ENCODE measurements around the gene ZNF423. TPM values are rescaled to one million over a fixed set of nuclear protein-coding genes. Genes with fewer than 3 reads are reported as not detected.

Gene ZNF423
- polyA plus RNA-seq, 3 donors: 24.8 to 33.2 (median 25.8) TPM

DNA sequence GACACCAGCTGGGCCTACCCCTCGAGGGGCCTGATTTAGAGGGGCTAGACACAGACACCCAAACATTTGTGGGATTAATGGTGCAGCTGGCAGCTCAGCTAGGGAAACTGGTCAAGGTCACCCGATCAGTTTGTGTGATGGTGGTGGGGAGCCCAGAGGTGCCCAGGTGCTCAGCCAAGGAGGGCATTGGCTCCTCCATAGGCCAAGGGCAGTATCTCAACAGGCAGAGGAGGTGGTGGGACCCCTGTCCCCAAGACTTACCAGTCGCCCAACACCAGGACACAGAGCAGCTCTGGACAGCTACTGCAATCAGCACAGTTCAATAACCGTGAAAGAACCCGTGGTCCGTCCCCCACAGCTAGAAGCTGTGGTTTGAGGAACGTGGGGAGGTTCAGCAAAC is 361.4 kb downstream of the ZNF423 start:
- no peak for DNase-seq (ENCODE audit: extremely low read depth in 1 of 11, low read depth in 9 of 11, low spot score in 4 of 11)

DNA sequence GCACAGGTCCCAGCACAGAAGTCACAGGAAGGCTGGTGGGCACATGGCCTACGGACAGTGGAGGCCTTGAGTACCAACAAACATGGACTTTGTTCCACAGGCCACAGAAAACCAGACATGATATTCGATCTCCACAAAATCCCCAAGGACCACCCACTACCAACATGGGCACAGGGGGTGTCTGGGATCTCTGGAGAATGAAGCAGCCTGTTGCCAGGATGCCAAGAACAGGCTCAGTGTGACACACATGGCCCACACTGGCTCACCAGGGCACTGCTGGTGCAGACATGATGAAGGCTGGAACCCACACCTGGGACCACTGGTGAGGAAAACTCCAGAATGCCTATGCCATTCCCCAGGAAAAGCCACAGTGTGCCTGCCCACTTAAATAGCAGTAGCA is 362.1 kb downstream of the ZNF423 start:
- DNase-seq (ENCODE audit: extremely low read depth in 1 of 11, low read depth in 9 of 11, low spot score in 4 of 11): no peak

- DNase-seq (ENCODE audit: extremely low read depth in 1 of 11, low read depth in 9 of 11, low spot score in 4 of 11): no peak
Observed at GRCh38 chr16:49492896-49493626, 362.9 kb downstream of the ZNF423 start.

DNA sequence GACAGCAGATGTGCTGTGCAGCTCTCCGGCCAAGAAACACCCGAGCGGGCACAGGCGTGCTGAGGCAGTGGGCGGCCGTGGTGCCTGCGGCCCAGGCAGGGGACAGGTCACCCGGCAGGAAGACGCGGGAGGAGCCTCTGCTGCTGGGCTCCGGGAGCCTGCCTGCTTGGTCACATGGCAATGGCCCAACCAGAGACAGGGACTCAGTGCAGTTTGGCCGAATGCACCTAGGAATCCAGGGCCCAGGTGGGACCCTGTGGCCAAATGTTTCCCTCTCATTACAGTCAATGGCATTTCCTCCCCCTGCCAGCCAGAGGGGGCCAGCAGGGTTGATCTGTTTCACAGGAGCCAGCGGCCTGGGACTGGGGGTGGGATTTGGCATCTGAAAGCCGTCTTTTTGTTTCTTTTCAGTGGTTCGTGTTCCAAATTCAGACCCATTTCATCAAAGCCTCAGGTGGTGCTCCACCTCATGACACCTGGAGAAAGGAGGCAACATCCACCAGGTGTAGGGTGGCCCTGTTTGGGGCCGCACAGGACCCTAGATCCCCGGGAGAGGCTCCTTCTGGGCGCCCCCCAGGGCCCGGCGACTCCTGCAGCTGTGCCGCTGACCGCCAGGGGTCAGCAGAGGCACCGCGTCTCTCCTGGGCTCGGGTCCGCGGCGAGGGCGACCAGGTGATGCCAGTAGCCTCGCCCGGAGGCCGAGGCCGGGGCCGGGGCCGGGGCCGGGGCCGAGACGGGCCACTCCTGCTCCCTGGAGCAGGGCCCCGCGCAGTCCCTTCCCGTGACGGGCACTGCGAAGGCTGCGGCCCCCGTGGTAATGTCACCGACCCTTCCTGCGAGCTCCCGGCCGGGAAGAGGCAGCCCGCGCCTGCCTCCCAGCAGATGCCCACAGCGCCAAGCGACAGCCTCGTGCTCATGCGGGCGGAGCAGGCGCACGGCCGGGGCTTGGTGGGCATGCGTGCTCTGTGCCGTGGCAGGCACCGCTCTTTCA is 363.8 kb downstream of the ZNF423 start:
- DNase-seq (ENCODE audit: extremely low read depth in 1 of 11, low read depth in 9 of 11, low spot score in 4 of 11): peak in 8 of 11 donors; percentile 19 to 51 (median 42)

GRCh38 chr16:49491106-49491670 is 364.7 kb downstream of the ZNF423 start:
- no peak for DNase-seq (ENCODE audit: extremely low read depth in 1 of 11, low read depth in 9 of 11, low spot score in 4 of 11)

DNA sequence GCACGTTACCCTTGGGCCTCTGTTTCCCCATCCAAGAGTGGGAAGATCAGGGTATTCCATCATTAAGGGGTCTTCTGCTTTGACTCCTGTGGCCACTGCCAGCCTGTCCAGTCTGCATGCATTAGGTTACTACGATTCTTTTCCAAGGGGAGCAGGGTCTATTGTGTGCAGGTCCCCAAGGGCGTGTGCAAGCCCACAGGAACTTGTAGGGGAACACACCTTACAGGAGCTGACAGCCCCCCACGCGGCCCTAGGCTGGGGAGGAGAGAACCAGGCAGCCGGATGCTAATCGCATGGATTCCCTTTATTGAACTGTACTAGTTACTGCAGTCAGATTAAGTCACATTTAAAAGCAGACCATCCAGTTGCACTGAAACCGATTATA is 365.6 kb downstream of the ZNF423 start:
- no peak for DNase-seq (ENCODE audit: extremely low read depth in 1 of 11, low read depth in 9 of 11, low spot score in 4 of 11)

- DNase-seq (ENCODE audit: extremely low read depth in 1 of 11, low read depth in 9 of 11, low spot score in 4 of 11): no peak
Observed at GRCh38 chr16:49489686-49490320, 366.1 kb downstream of the ZNF423 start.

DNA sequence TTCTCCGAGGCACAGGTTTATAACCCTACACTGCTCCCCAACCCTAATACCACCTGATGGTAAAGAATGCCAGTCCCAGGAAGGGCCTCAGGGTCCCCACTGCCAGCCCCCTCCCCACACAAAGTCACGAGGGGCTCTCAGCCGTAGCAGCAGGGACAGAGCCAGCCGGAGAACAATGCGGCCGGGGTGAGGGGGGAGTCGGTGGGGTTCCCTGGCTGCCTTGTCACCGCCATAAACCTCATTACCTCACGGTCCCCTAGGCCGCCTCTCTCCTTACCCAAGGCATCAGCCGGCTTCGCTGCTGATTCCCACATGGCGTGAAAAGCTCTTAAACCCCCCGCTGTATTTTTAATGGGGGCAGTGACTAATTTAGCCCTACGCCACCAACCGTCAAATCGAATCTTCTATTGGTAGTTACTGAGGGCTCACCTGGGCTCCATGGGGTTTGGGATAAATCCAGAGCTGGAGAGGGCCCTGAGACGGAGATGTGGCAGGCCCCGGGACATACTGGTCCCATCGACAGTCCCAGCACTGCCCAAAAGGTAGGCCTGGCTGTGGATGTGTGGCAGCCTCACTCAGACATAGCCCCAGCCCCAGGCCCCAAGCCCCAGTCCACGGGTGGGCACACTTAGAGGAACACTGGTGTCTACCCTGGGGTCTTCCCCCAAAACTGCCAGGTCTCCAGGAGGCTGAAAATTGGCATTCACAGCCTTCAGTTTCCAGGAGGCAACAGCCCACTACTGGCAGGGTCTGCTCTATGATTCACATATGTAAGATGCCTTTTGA is 367.0 kb downstream of the ZNF423 start:
- no peak for DNase-seq (ENCODE audit: extremely low read depth in 1 of 11, low read depth in 9 of 11, low spot score in 4 of 11)

DNA sequence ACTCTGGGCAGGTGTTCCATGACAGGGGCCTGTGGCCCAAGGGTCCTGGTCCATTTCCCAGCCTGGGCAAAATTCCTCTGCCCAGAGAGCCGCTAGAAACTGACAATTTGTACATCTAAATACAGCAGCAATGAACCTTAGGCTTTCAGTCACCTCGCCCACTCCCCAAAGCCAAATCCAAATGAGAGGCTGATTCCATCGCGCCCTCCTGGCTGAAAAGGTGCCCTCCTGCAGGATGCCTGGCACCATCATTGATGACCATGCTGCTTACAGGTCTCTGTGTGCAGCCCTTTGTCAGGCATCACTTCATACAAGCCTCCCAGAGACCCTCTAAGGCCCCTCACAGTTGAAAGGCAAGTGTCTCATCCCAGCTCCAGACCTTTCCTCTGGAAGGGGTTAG is 367.6 kb downstream of the ZNF423 start:
- DNase-seq (ENCODE audit: extremely low read depth in 1 of 11, low read depth in 9 of 11, low spot score in 4 of 11): no peak

DNA sequence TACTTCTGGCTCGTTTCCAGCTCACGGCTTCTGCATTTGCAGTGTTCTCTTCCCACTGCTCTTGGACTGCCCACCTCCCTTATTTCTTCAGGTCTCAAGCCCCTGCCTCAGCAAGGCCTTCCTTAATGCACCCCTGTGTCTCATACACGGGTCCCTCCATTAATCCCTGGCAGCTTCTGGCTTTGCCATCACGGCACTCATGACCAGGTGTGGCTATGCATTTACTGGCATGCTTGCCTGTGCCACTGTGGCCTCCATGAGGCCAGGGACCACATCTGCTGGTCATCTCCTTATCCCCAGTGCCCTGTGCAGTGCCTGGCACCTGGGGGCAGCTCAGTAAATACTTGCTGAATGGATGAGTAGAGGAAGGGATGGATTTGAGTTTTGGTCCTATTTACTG is 368.2 kb downstream of the ZNF423 start:
- DNase-seq (ENCODE audit: extremely low read depth in 1 of 11, low read depth in 9 of 11, low spot score in 4 of 11): no peak

DNA sequence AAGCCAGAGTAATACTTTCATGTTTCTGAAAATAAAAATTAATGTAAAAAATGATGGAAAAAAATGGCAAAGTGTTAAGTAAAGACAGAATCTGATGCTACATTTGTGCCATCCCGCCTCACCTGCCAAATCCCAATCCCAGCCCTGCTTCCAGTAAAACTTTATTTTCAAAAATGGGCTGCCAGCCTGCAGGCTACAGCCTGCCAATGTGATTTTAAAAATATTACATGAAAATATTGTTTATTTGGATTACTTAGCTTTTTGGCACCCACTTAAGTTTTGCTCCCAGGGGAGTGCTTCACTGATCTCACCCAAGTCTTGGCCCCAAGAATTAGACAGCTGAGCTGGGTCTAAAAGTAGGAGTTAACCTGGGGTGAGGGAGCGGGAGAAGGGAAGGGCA is 369.5 kb downstream of the ZNF423 start:
- no peak for DNase-seq (ENCODE audit: extremely low read depth in 1 of 11, low read depth in 9 of 11, low spot score in 4 of 11)

GRCh38 chr16:49485663-49486062 is 370.2 kb downstream of the ZNF423 start:
- no peak for DNase-seq (ENCODE audit: extremely low read depth in 1 of 11, low read depth in 9 of 11, low spot score in 4 of 11)

- no peak for DNase-seq (ENCODE audit: extremely low read depth in 1 of 11, low read depth in 9 of 11, low spot score in 4 of 11)
Observed at GRCh38 chr16:49484936-49485335, 371.0 kb downstream of the ZNF423 start.

DNA sequence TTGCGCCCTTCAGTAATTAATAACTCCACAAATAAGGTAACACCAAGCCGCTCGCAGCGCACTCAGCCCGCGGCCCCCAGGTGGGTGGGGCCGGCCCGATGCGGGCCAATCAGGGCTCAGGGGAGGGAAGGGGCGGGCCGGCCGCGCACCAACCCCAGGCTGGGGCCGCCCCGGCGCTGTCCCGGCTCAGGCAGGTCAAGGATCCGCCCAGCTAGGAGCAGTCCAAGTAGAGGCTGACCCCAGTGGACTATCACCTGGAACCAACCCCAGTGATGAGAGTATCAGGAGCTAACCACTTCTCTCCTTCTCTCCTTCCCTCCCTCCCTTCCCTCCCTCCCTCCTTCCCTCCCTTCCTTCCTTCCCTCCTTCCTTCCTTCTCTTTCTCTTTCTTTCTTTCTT is 371.5 kb downstream of the ZNF423 start:
- peak in 7 of 11 donors; percentile 33 to 59 (median 49) for DNase-seq (ENCODE audit: extremely low read depth in 1 of 11, low read depth in 9 of 11, low spot score in 4 of 11)

DNA sequence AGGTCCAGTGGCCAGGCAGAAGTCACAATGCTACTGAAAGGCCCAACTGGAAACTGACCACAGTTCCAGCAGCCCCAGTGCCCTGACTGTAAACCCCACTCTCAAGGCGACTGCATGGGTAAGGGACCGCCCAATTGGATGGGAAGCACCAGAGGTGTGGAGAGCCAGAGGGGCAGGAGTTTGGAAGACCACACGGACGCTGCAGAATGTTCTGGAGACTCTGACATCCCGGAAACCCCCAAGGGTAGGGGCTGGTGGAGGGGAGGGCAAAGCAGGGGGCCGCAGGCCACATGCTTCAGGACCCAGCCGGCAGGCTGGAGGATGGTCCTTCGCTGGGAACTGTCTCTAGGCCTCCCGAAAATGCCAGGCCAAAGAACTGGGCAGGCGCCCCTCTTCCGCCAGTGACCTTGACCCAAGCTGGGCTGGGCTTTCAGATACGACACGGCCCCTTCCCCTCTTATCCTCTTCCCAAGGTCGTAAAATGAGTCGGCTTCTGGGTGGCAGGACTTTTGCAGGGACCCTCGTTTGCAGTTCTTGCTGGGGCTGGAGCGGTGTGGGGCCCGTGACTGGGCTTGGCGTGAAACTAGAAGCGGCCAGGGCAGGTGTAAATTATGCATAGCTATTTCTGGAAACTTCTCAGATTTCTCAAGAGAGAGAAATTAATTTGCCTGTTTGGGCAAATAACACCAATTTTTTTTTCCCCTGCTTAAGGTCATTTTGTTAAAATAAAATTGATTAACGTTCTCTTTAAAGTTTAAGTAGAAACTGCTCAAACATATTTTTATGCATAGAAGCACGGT is 372.1 kb downstream of the ZNF423 start:
- DNase-seq (ENCODE audit: extremely low read depth in 1 of 11, low read depth in 9 of 11, low spot score in 4 of 11): no peak

- no peak for DNase-seq (ENCODE audit: extremely low read depth in 1 of 11, low read depth in 9 of 11, low spot score in 4 of 11)
Observed at GRCh38 chr16:49483251-49483650, 372.7 kb downstream of the ZNF423 start.

- DNase-seq (ENCODE audit: extremely low read depth in 1 of 11, low read depth in 9 of 11, low spot score in 4 of 11): no peak
Observed at GRCh38 chr16:49482690-49483089, 373.2 kb downstream of the ZNF423 start.

- DNase-seq (ENCODE audit: extremely low read depth in 1 of 11, low read depth in 9 of 11, low spot score in 4 of 11): no peak
Observed at GRCh38 chr16:49478616-49479015, 377.3 kb downstream of the ZNF423 start.
